HCT116 (cell line): Measurements from ENCODE around the gene PGGHG. TPM values are rescaled to one million over a fixed set of nuclear protein-coding genes. Genes with fewer than 3 reads are reported as not detected.
"Not testable (repeated sequence)": the region's sequence is repeated elsewhere in the genome, so short reads cannot be mapped to it uniquely, and the experiment has no call there.

Experiments used
- ATAC-seq: fragments of 200-7000 bp; cut with Tn5 transposase; 2 replicates; pipeline ENCODE4 v1.9.1; 2020; ENCODE audit warnings: mild to moderate bottlenecking, moderate library complexity
- BruUV-seq: library from RNA; stranded (reverse); fragments of 400-500 nt; replicated peaks from 2 replicates; lab custom pipeline; 2021; lab: Mats Ljungman, UMichigan
- CTCF ChIA-PET: fragments of 300-600 bp; sonication (Branson Sonifier 250); formaldehyde crosslinking; loops from one replicate; lab custom pipeline; 2021; ENCODE audit warnings: antibody characterized with exemption; lab: Charles Lee
- POLR2A ChIA-PET: fragments of 300-600, 350-600 bp; sonication (Branson Sonifier 250); formaldehyde crosslinking; loops from one replicate; lab custom pipeline; 2021; ENCODE audit warnings: antibody characterized with exemption; lab: Charles Lee
- RAD21 ChIA-PET, 2 experiments: fragments of 300-600 bp; sonication (Branson Sonifier 250); formaldehyde crosslinking; loops; one replicate each; lab custom pipeline; 2023; ENCODE audit warnings: low total read pairs in 2 of 2; ENCODE audit not compliant: uncharacterized antibody in 2 of 2, unreplicated experiment in 2 of 2, low non-redundant PET in 1 of 2; lab: Charles Lee
- DNase-seq: peaks from one replicate; pipeline ENCODE4 v3.0.0-alpha.2; 2010; ENCODE audit warnings: low read depth, low spot score
- H2AFZ ChIP-seq: fragments of 200-600 bp; shearing (Covaris generic), sonication (generic); 2 replicates; pipeline ENCODE4 v1.6.1; 2017; ENCODE audit warnings: low read depth, mixed run types, mixed read lengths, antibody characterized with exemption, low read length; ENCODE audit not compliant: poor library complexity, severe bottlenecking
- H3K27ac ChIP-seq: 2 replicates; pipeline ENCODE4 v1.5.1; 2012; ENCODE audit warnings: low read depth, low read length
- H3K27me3 ChIP-seq: fragments of 200-600 bp; sonication (generic); 2 replicates; pipeline ENCODE4 v1.6.1; 2016; ENCODE audit warnings: mixed run types, low read length, mixed read lengths; ENCODE audit not compliant: insufficient read depth
- H3K36me3 ChIP-seq, 2 experiments: fragments of 200-500 bp in 1 of 2; fragments of 200-600 bp in 1 of 2; sonication (Bioruptor generic) in 1 of 2; sonication (generic) in 1 of 2; 2 replicates each; pipeline versions ENCODE4 v1.5.1 to v1.6.1; 2014 to 2016; ENCODE audit warnings: low read length in 2 of 2, inconsistent platforms in 1 of 2, mixed read lengths in 1 of 2, mixed run types in 1 of 2; ENCODE audit not compliant: insufficient read depth in 2 of 2, control insufficient read depth in 1 of 2
- H3K4me1 ChIP-seq, 2 experiments: fragments of 200-600 bp in 1 of 2; sonication (generic) in 1 of 2; 2 replicates each; pipeline versions ENCODE4 v1.5.1 to v1.6.1; 2012 to 2017; ENCODE audit warnings: low read length in 2 of 2, inconsistent platforms in 1 of 2, mild to moderate bottlenecking in 1 of 2, mixed read lengths in 1 of 2, mixed run types in 1 of 2, moderate library complexity in 1 of 2; ENCODE audit not compliant: insufficient read depth in 2 of 2, control insufficient read depth in 1 of 2
- H3K4me2 ChIP-seq: fragments of 200-600 bp; sonication (generic); 2 replicates; pipeline ENCODE4 v1.6.1; 2017; ENCODE audit warnings: mixed run types, low read length, mixed read lengths
- H3K4me3 ChIP-seq, 2 experiments: fragments of 200-600 bp in 1 of 2; sonication (generic) in 1 of 2; replicated peaks in 1 of 2; 2 replicates each; pipeline ENCODE4 v1.5.1; 2011 to 2016; ENCODE audit warnings: low read length in 2 of 2, control low read depth in 1 of 2, low read depth in 1 of 2, mild to moderate bottlenecking in 1 of 2, mixed read lengths in 1 of 2, mixed run types in 1 of 2
- H3K79me2 ChIP-seq: fragments of 200-600 bp; sonication (generic); 2 replicates; pipeline ENCODE4 v1.6.1; 2017; ENCODE audit warnings: mild to moderate bottlenecking, mixed run types, low read length, moderate library complexity, mixed read lengths; ENCODE audit not compliant: insufficient read depth
- H3K9ac ChIP-seq: fragments of 200-600 bp; sonication (generic); 2 replicates; pipeline ENCODE4 v1.6.1; 2016; ENCODE audit warnings: low read length, mixed read lengths
- H3K9me2 ChIP-seq: fragments of 200-600 bp; sonication (generic), shearing (Covaris generic); 2 replicates; pipeline ENCODE4 v1.6.1; 2017; ENCODE audit warnings: mixed run types, mild to moderate bottlenecking, moderate library complexity; ENCODE audit not compliant: insufficient read depth
- H3K9me3 ChIP-seq, 2 experiments: fragments of 200-500 bp in 1 of 2; fragments of 200-600 bp in 1 of 2; sonication (Bioruptor generic) in 1 of 2; sonication (generic) in 1 of 2; 2 replicates each; pipeline ENCODE4 v1.6.1; 2014 to 2017; ENCODE audit warnings: low read length in 2 of 2, mixed read lengths in 2 of 2, inconsistent platforms in 1 of 2, low read depth in 1 of 2, mild to moderate bottlenecking in 1 of 2, mixed run types in 1 of 2, moderate library complexity in 1 of 2; ENCODE audit not compliant: control insufficient read depth in 1 of 2, insufficient read depth in 1 of 2
- H4K20me1 ChIP-seq: fragments of 200-600 bp; sonication (generic), shearing (Covaris generic); 2 replicates; pipeline ENCODE4 v1.6.1; 2017; ENCODE audit warnings: mixed run types, mild to moderate bottlenecking, moderate library complexity; ENCODE audit not compliant: insufficient read depth
- CBX3 ChIP-seq: IDR thresholded peaks from 2 replicates; pipeline ENCODE4 v1.6.1; 2012; ENCODE audit warnings: low read depth
- EZH2 ChIP-seq: fragments of 200-600 bp; sonication (generic); IDR thresholded peaks from 2 replicates; pipeline ENCODE4 v1.6.1; 2017; ENCODE audit warnings: antibody characterized with exemption, mixed run types
- FOSL1 ChIP-seq: IDR thresholded peaks from 2 replicates; pipeline ENCODE4 v1.6.1; 2012; ENCODE audit warnings: low read depth
- SP1 ChIP-seq: IDR thresholded peaks from 2 replicates; pipeline ENCODE4 v1.6.1; 2012; ENCODE audit warnings: low read depth
- SRF ChIP-seq: IDR thresholded peaks from 2 replicates; pipeline ENCODE4 v1.6.1; 2012; ENCODE audit warnings: low read depth
- YY1 ChIP-seq: IDR thresholded peaks from 2 replicates; pipeline ENCODE4 v1.6.1; 2011; ENCODE audit warnings: low read length, low read depth, moderate library complexity, mild to moderate bottlenecking; ENCODE audit not compliant: insufficient replicate concordance; ENCODE audit errors: extremely low read depth
- ZFX ChIP-seq: fragments of 450-650 bp; IDR thresholded peaks from 2 replicates; pipeline ENCODE4 v1.6.1; 2017
- intact Hi-C: fragments of 100-400 bp; cut with micrococcal nuclease; formaldehyde crosslinking; loops from 2 replicates; pipeline ENCODE4 v1.10.0; 2022
- total RNA-seq: library from RNA; stranded (reverse); gene quantifications from one replicate; pipeline ENCODE4 v1.2.1, GENCODE V29; 2021; ENCODE audit not compliant: unreplicated experiment

Gene PGGHG
- total RNA-seq, 1 experiment from 2014 or later = 57.5 TPM

DNA sequence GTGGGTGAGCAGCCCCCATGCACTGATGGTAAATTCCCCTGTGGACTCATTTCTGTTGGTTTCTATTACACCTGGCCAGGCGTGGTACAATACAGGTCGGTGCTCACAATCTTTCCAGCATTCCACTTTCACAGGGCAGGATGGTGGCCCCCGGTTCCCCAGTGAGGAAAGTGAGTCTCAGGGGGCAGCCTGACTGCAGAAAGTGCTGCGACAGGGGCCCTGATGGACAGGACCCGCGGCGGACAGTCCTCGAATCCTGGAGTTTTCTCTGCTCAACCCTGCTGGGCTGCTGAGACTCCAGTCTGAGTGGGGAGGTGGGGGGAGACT is 3.1 kb upstream of the PGGHG start:
- Histone ChIP-seq H4K20me1 (no peaks in the 10 kb centered on the region), H3K27ac (no peak overlapping the region), H3K4me3 (no peak overlapping the region), H2AFZ (no peak overlapping the region), H3K36me3 (no peaks in the 10 kb centered on the region), H3K9ac (no peak overlapping the region), H3K79me2 (peaks cover 7% of the 10 kb centered on the region; the same call in 1 of the 2 replicates), H3K4me2 (no peak overlapping the region), H3K27me3 (no peaks in the 10 kb centered on the region), H3K9me3 (no peaks in the 10 kb centered on the region), H3K4me1 (peaks cover 14 to 28% of the 10 kb centered on the region in 2 experiments), H3K9me2 (no peaks in the 10 kb centered on the region)
- TF ChIP-seq FOSL1 (no peak), EZH2 (no peak), YY1 (no peak), SRF (no peak), SP1 (no peak), CBX3 (no peak), ZFX (no peak)
- RAD21 ChIA-PET = no interaction called here
- no peak for DNase-seq
- POLR2A ChIA-PET = no interaction called here
- no peak for ATAC-seq
- intact Hi-C loops = loop anchor here (5.0 kb wide), 1 partner anchor 49 kb away; the partner anchor contains the start of genes PSMD13 and SIRT3
- BruUV-seq = no TSS peak
- CTCF ChIA-PET = no interaction called here

DNA sequence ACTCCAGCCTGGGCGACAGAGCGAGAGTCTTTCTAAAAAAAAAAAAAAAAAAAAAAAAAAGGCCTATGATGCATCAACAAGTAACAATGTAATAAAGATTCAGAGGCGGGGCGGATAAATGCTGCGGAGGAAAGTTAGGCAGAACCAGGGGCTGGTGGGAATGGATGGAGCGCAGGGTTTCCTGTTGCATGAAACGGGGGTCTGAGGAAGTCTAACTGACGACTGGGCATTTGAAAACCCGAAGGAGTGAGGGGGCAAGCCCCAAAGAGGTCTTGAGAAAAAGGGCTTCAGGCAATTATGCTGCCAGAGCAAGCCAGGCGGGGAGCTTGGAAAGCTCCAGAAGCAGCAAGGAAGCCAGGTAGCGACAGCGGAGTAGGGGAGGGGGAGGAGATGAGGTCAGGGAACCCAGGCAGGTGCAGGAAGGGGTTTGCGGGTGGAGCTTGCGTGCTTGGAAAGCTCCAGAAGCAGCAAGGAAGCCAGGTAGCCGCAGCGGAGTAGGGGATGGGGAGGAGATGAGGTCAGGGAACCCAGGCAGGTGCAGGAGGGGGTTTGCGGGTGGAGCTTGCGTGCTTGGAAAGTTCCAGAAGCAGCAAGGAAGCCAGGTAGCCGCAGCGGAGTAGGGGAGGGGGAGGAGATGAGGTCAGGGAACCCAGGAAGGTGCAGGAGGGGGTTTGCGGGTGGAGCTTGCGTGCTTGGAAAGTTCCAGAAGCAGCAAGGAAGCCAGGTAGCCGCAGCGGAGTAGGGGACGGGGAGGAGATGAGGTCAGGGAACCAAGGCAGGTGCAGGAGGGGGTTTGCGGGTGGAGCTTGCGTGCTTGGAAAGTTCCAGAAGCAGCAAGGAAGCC is 1.7 kb upstream of the PGGHG start:
- peak overlapping the region; percentile 79; the same call in 1 of the 2 replicates for H3K27ac ChIP-seq
- CTCF ChIA-PET, H3K9me2 ChIP-seq, H3K27me3 ChIP-seq, RAD21 ChIA-PET, H3K36me3 ChIP-seq, BruUV-seq, H2AFZ ChIP-seq, DNase-seq, H3K9me3 ChIP-seq, ATAC-seq, H3K79me2 ChIP-seq, H4K20me1 ChIP-seq, POLR2A ChIA-PET: not testable (repeated sequence)
- peaks cover 14 to 28% of the 10 kb centered on the region in 2 experiments for H3K4me1 ChIP-seq
- peak overlapping the region; percentile 90 for H3K4me2 ChIP-seq
- 0 out of 2 replicates have a peak overlapping the region, but pooled peaks have one; percentile 76 for H3K9ac ChIP-seq
- intact Hi-C loops = loop anchor here (5.0 kb wide), 1 partner anchor 50 kb away; the partner anchor contains the start of genes PSMD13 and SIRT3
- H3K4me3 ChIP-seq = peak overlapping the region; percentile 59 to 72; a peak in 2 of 4 replicates
